Panc1 (cell line): ENCODE measurements around the gene GOSR1.

Experiments
- CTCF ChIP-seq: fragments of 450-650 bp; IDR thresholded peaks from 2 replicates; pipeline ENCODE4 v1.5.1; 2017; ENCODE audit warnings: mild to moderate bottlenecking
- POLR2AphosphoS5 ChIP-seq: IDR thresholded peaks from 2 replicates; pipeline ENCODE4 v1.6.1; 2012; ENCODE audit warnings: mild to moderate bottlenecking, low read depth, low read length, moderate library complexity
- SIN3A ChIP-seq: IDR thresholded peaks from 2 replicates; pipeline ENCODE4 v1.6.1; 2012; ENCODE audit warnings: low read depth, mild to moderate bottlenecking, low read length, moderate library complexity, borderline replicate concordance; ENCODE audit not compliant: insufficient read depth

DNA sequence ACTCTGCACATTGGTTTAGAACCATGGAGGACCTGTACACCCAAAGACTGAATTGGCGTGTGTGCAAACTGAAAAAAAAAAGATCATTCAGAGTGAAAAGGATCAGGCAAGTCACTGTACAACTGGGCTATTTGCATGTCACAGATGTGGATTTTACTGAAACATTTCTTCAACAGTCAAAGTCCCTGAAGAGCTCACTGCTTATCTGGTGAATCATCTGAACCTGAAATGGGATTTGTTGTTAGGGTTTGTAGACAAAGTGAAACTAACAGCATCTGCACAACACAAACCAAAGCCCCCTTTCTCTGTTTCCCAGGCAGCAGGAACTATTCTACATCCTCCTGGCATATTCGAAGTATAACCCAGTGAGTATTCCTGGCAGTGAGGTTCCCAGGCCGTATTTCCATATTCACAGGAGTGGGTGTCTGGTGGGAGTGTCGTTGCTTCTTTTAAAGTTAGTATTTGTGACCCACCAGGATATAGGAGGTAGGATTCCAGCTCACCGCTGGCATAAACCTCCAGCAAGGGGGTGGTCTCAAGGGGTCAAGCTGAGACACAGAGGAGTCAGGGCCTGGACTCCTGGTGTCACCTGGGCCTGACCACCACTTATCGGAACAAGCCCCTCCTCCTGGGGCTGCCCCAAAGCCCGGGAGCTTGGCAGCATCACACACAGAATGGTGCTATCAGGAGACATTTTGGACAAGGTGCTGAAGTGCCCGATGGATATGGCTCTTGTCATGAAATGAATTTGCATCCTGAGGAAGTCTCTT, 80.9 kb downstream of the GOSR1 start:
- TF ChIP-seq CTCF (no peak), SIN3A (no peak), POLR2AphosphoS5 (no peak)
